Bronchial epithelial cell (primary cell): ENCODE measurements around the gene ZKSCAN4. TPM values are rescaled to one million over a fixed set of nuclear protein-coding genes. Genes with fewer than 3 reads are reported as not detected.

Source experiments
- DNase-seq: peaks from one replicate; pipeline ENCODE4 v3.0.0-alpha.2; 2010; ENCODE audit warnings: low read depth
- FAIRE-seq: peaks from 2 replicates; lab custom pipeline; 2011; peaks lifted over from hg19 to GRCh38; lab: Jason Lieb, UNC
- H3K27me3 ChIP-seq: 2 replicates; pipeline ENCODE4 v1.5.1; 2011; ENCODE audit warnings: low read length; ENCODE audit not compliant: control insufficient read depth, insufficient read depth
- H3K36me3 ChIP-seq: 2 replicates; pipeline ENCODE4 v1.5.1; 2011; ENCODE audit warnings: low read length; ENCODE audit not compliant: control insufficient read depth, insufficient read depth
- H3K4me3 ChIP-seq: 2 replicates; pipeline ENCODE4 v1.5.1; 2011; ENCODE audit warnings: mild to moderate bottlenecking, low read depth, low read length, control low read depth
- total RNA-seq: library from RNA; depleted of rRNA; stranded (reverse); fragments of >200 nt; gene quantifications from 2 replicates; pipeline ENCODE4 v1.2.1, GENCODE V29; 2014
- TF ChIP-seq, protein P1 (sequence below): IDR thresholded peaks from 2 replicates; pipeline ENCODE4 v1.5.1; 2011; ENCODE audit warnings: mild to moderate bottlenecking, moderate library complexity, low read length, control low read depth, inconsistent platforms; ENCODE audit not compliant: insufficient read depth, severe bottlenecking

ZKSCAN4 gene
- total RNA-seq, 1 donor from 2014 or later = 5.5 TPM

DNA sequence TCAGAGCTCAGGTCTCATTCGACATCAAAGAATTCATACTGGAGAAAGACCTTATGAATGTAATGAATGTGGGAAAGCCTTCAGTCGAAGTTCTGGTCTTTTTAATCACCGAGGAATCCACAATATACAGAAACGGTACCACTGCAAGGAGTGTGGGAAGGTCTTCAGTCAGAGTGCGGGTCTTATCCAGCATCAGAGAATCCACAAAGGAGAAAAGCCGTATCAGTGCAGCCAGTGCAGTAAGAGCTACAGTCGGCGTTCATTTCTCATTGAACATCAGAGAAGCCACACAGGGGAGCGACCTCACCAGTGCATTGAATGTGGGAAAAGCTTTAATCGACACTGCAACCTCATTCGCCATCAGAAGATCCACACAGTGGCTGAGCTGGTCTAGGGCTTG lies 19.3 kb downstream of the ZKSCAN4 start:
- DNase-seq (no peak), FAIRE-seq (no peak)
- peaks cover 7% of the 10 kb centered on the region for H3K36me3 ChIP-seq
- H3K4me3 ChIP-seq = no peak overlapping the region
- H3K27me3 ChIP-seq = no peaks in the 10 kb centered on the region
- TF ChIP-seq, protein P1, sequence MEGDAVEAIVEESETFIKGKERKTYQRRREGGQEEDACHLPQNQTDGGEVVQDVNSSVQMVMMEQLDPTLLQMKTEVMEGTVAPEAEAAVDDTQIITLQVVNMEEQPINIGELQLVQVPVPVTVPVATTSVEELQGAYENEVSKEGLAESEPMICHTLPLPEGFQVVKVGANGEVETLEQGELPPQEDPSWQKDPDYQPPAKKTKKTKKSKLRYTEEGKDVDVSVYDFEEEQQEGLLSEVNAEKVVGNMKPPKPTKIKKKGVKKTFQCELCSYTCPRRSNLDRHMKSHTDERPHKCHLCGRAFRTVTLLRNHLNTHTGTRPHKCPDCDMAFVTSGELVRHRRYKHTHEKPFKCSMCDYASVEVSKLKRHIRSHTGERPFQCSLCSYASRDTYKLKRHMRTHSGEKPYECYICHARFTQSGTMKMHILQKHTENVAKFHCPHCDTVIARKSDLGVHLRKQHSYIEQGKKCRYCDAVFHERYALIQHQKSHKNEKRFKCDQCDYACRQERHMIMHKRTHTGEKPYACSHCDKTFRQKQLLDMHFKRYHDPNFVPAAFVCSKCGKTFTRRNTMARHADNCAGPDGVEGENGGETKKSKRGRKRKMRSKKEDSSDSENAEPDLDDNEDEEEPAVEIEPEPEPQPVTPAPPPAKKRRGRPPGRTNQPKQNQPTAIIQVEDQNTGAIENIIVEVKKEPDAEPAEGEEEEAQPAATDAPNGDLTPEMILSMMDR = no peak

DNA sequence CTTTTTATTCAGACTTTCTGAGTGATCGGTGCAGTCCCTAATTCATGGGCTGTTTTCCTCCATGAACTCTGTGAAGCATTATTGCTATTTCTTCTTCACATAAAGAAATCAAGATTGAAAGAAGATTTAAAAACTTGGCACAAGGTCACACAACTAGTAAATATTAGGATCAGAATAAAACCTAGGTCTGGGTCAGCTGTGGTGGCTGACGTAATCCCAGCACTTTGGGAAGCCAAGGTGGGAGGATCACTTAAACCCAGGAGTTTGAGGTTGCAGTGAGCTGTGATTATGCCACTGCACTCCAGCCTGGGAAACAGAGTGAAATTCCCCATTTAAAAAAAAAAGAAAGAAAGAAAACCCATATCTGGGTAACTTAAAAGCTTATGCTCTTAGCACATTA lies 25.6 kb downstream of the ZKSCAN4 start:
- Histone ChIP-seq H3K36me3 (peaks cover 7% of the 10 kb centered on the region), H3K27me3 (no peaks in the 10 kb centered on the region), H3K4me3 (no peak overlapping the region)
- DNase-seq (no peak), FAIRE-seq (no peak)
- TF ChIP-seq, protein P1 = no peak

DNA sequence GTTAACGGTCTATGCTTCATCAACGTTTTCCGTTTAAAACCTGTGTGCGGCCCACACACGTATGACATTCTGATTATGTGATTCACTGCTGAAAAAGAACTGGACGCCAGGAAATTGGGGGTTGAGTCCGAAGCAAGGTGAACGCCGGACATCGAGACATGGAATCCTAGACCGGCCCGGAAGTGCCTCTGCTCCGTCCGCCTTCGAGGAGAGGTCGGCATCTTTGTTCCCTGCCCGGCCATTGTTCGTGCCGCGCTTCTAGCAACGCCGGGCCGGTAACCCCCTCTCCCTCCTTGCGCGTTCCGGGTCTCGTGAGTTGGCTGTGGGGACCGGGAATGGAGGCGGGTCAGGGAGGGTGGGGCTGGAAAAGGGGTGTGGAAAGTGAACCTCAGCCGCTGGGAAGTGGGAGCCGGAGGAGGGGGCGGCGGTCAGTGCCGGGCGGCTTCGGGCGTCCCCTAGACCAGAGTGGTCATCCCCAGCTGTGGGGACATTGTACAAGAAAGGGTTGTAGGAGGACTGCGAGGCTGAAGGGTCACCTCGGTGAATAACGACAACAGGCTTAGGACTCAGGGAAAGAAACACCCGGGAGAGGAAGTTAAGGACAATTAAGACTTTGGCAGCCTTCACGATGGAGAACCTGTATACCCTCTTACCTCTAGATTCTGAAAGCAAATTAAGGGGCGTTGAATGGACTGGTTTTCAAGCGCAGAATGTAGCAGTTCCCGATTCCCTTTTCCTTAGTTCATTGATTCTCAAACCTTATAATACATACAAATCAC lies 26.8 kb downstream of the ZKSCAN4 start, which contains the start of gene ZSCAN9:
Gene ZSCAN9, plus strand, starts transcription at position 220 of the 779 bp plus-strand sequence. CDS start 1,810 bp downstream, outside the sequence.
- Histone ChIP-seq H3K27me3 (peaks cover 2% of the 10 kb centered on the region), H3K4me3 (peak within 1 kb of the TSS; percentile 62), H3K36me3 (peaks cover 7% of the 10 kb centered on the region)
- TF ChIP-seq, protein P1 = no peak
- peak; percentile 67 for DNase-seq
- FAIRE-seq = no peak

DNA sequence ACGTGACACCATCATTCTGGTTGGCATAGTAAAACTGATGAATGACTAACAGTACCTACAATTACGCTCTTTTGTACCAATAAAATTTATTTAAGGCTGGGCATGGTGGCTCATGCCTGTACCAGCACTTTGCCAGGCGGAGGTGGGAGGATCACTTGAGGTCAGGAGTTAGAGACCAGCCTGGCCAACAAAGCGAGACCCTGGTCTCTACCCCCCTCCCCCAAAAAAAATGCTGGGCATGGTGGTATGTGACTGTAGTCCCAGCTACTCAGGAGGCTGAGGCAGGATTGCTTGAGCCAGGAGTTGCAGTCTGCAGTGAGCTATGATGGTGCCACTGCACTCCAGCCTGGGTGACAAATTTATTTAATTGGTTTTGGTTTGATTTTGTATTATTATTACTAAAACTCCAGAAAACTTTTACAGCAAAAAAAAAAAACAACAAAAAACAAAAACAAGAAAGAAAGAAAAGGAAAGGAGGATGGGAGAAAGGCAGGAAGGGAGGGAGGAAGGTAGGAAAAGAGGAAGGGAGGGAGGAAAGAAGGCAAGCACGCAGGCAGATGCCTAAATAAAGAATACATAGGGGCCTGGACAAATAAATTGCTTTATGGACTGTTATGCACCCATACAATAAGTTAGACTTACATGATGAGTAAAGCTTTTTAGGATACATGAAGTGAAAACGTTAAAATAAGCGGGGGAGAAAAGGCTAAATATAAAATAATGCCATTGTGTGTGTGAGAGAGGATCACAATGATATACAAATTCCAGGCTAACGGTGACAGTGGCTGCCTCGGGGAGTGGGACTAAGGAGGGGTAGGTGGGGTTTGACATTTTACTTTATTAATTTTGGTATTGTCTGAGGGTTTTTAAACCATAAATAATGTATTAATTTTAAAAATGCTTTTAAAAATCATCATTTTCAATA lies 27.7 kb downstream of the ZKSCAN4 start:
- TF ChIP-seq, protein P1 = no peak
- Histone ChIP-seq H3K36me3 (peaks cover 7% of the 10 kb centered on the region), H3K4me3 (peak overlapping the region; percentile 62), H3K27me3 (peaks cover 2% of the 10 kb centered on the region)
- DNase-seq (no peak), FAIRE-seq (no peak)

DNA sequence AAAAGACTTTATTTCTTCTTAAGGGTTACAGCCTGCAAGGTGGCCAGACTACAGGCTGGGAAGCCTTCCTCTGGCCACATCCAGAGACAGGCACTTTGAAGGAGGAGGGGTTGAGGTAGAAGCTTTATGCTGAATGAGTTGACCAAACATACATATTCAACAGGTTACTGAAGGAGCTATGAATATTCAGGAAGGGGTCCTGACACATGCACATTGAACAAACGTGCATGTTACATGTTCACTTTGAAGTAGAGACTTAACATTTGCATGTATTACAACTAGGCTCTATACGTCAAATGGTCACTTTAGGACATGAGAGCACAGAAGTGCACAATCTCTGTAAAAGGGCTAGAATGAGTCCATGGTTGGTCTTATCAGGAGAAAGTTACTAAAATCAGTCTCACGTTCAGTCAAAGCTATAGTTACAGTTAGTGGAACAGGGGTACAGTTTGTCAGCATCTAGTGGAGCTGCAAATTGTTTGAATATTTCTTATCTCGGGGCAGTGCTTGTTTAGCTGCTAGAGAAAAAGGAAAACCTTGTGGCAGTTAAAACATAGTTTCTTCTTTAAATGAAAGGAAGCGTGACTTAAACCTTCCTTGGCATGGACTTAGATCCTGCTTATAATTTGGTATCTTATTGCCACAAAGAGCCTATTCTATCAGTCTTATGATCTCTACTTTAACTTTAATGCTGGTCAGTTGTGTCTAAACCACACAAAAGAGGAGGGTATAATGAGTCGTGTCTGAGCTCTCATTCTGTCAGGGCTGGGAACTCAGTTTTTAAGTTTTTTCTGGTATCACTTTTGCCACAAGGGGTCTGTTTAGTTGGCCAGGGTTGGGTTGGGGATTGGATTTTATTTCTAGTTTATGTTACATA lies 31.6 kb downstream of the ZKSCAN4 start:
- Histone ChIP-seq H3K4me3 (no peak overlapping the region), H3K36me3 (no peaks in the 10 kb centered on the region), H3K27me3 (peaks cover 2% of the 10 kb centered on the region)
- DNase-seq (no peak), FAIRE-seq (no peak)
- TF ChIP-seq, protein P1 = no peak
